NCI-H187 (cell line): Measurements from ENCODE around the gene SUSD5.
"Not testable (repeated sequence)": the region's sequence is repeated elsewhere in the genome, so short reads cannot be mapped to it uniquely, and the experiment has no call there.

ENCODE experiments used
- DNase-seq, 2 experiments: peaks; one replicate each; lab custom pipeline; 2025; lab: John Stamatoyannopoulos, UW

The SUSD5 gene

GRCh38 chr3:33115024-33115768 lies 103.4 kb downstream of the SUSD5 start:
- no peak for DNase-seq

- no peak for DNase-seq
These were observed 104.0 kb downstream of the SUSD5 start for GRCh38 chr3:33114622-33115023.

DNA sequence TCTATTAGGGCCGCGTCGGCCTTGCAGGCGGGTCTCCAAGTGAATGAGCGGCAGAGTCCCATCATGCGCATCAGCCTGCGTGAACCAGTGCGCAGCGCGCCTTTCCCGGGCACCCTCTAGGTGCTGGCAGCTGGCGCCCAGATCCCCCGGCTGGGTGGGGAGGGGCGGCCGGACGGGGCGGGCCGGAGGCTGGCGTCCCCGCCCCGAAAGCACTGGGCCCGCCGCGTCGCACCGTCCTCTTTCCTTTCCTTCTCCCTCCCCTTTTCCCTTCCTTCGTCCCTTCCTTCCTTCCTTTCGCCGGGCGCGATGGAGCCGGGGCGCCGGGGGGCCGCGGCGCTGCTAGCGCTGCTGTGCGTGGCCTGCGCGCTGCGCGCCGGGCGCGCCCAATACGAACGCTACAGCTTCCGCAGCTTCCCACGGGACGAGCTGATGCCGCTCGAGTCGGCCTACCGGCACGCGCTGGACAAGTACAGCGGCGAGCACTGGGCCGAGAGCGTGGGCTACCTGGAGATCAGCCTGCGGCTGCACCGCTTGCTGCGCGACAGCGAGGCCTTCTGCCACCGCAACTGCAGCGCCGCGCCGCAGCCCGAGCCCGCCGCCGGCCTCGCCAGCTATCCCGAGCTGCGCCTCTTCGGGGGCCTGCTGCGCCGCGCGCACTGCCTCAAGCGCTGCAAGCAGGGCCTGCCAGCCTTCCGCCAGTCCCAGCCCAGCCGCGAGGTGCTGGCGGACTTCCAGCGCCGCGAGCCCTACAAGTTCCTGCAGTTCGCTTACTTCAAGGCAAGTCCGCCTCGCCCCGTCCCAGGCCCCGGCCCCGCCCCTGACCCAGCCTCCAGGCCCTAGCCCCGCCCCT lies 104.6 kb downstream of the SUSD5 start, which contains the start of gene CRTAP:
TSS of gene CRTAP (plus strand) at position 243 of the 850 bp plus-strand sequence. CDS start at position 307, 64 bp downstream.
- peak; percentile 13 to 16 for DNase-seq

DNA sequence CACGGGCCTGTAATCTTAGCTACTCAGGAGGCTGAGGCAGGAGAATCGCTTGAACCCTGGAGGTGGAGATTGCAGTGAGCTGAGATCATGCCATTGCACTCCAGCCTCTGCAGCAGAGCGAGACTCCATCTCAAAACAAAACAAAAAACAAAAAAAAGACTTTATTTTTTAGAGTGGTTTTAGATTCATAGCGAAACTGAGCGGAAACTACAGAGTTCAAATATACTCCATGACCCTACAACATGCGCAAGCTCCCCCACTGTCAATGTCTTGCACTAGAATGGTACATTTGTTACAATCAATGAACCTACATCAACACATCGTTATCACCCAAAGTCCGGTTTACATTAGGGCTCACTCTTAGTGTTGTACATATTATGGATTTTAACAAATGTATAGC lies 107.0 kb downstream of the SUSD5 start:
- DNase-seq, result no peak

GRCh38 chr3:33106854-33107253 lies 111.8 kb downstream of the SUSD5 start:
- DNase-seq, result not testable (repeated sequence)

- DNase-seq, result no peak
These were observed 113.2 kb downstream of the SUSD5 start for GRCh38 chr3:33105341-33105948.

DNA sequence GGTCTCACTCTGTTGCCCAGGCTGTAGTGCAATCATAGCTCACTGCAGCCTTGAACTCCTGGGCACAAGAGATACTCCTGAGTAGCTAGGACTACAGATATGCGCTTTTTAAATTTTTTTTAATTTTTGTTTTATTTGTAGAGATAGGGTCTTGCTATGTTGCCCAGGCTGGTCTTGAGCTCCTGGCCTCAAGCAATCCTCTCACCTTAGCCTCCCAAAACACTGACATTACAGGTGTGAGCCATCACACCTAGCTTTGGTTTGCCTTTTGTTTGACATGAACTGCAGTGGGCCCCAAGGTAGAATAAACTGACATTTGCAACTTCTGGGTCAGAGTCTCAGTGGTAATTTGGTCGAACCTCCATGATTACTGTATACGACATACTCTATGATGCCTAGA lies 113.8 kb downstream of the SUSD5 start:
- DNase-seq, result no peak

- no peak for DNase-seq
These were observed 115.1 kb downstream of the SUSD5 start for GRCh38 chr3:33103480-33103879.

- no peak for DNase-seq
These were observed 115.6 kb downstream of the SUSD5 start for GRCh38 chr3:33103034-33103433.

DNA sequence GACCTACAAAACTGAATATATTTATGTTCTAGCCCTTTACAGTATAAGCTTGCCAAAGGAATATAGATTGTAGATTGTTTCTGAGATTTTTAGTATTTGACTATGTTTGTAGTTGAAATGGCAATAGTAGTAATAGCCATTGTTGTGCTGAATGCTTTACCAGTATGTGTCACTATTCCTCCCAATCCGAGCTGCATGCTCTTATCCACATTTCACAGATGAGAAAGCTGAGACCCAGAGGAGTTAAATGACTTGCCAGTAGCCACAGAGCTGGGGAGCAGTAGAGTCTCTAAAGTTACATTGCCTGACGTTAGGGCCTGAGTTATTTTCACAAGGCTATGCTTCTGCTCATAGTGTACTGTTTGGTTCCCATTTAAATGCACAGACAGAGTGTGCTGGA lies 118.4 kb downstream of the SUSD5 start:
- no peak for DNase-seq
